Caco-2 (cell line): ENCODE measurements around the gene RPL34. TPM values are rescaled to one million over a fixed set of nuclear protein-coding genes. Genes with fewer than 3 reads are reported as not detected.

Source experiments
- BruUV-seq: library from RNA; stranded (reverse); fragments of 400-500 nt; replicated peaks from 2 replicates; lab custom pipeline; 2021; lab: Mats Ljungman, UMichigan
- CTCF ChIA-PET: fragments of 300-600 bp; sonication (Branson Sonifier 250); formaldehyde crosslinking; loops from one replicate; lab custom pipeline; 2022; ENCODE audit warnings: antibody characterized with exemption; lab: Charles Lee
- POLR2A ChIA-PET: fragments of 300-600 bp; sonication (Branson Sonifier 250); formaldehyde crosslinking; loops from one replicate; lab custom pipeline; 2022; ENCODE audit warnings: antibody characterized with exemption; lab: Charles Lee
- DNase-seq, 2 experiments: peaks; one replicate each; pipeline versions ENCODE4 v3.0.0 to v3.0.0-alpha.2; 2020 to 2022
- H3K27me3 ChIP-seq: replicated peaks from 2 replicates; pipeline ENCODE4 v1.6.0; 2011; ENCODE audit warnings: low read length; ENCODE audit not compliant: control insufficient read depth, insufficient read depth
- H3K36me3 ChIP-seq: 2 replicates; pipeline ENCODE4 v1.5.1; 2011; ENCODE audit warnings: low read length; ENCODE audit not compliant: control insufficient read depth, insufficient read depth
- H3K4me1 ChIP-seq: fragments of 250-450 bp; sonication (Bioruptor Pico); 2 replicates; pipeline ENCODE4 v1.5.1; 2020; ENCODE audit warnings: mild to moderate bottlenecking
- H3K4me3 ChIP-seq: 2 replicates; pipeline ENCODE4 v1.5.1; 2011; ENCODE audit warnings: low read depth, mild to moderate bottlenecking, control low read depth, low read length
- H3K9me3 ChIP-seq: fragments of 250-450 bp; sonication (Bioruptor Pico); 2 replicates; pipeline ENCODE4 v1.5.1; 2020; ENCODE audit warnings: mild to moderate bottlenecking, moderate library complexity
- H3K27ac Mint-ChIP-seq: one replicate; pipeline ENCODE4 v1.8.0; 2022; ENCODE audit warnings: mixed read lengths; ENCODE audit not compliant: unreplicated experiment
- H3K27me3 Mint-ChIP-seq: one replicate; pipeline ENCODE4 v1.8.0; 2022; ENCODE audit warnings: mixed read lengths; ENCODE audit not compliant: insufficient read depth, unreplicated experiment
- H3K36me3 Mint-ChIP-seq: one replicate; pipeline ENCODE4 v1.8.0; 2022; ENCODE audit warnings: mild to moderate bottlenecking, mixed read lengths; ENCODE audit not compliant: insufficient read depth, unreplicated experiment
- H3K4me1 Mint-ChIP-seq: one replicate; pipeline ENCODE4 v1.8.0; 2022; ENCODE audit warnings: low read depth, mixed read lengths; ENCODE audit not compliant: unreplicated experiment
- H3K4me3 Mint-ChIP-seq: one replicate; pipeline ENCODE4 v1.8.0; 2022; ENCODE audit warnings: mild to moderate bottlenecking, moderate library complexity, mixed read lengths; ENCODE audit not compliant: unreplicated experiment
- H3K9me3 Mint-ChIP-seq: one replicate; pipeline ENCODE4 v1.8.0; 2022; ENCODE audit warnings: mixed read lengths; ENCODE audit not compliant: unreplicated experiment
- CTCF ChIP-seq, 2 experiments: fragments of 200-600 bp in 1 of 2; IDR thresholded peaks; 1 replicate in 1 of 2; 2 replicates in 1 of 2; pipeline versions ENCODE4 v1.5.1 to v1.8.0; 2011 to 2022; ENCODE audit warnings: antibody characterized with exemption in 1 of 2, control low read depth in 1 of 2, inconsistent platforms in 1 of 2, low read depth in 1 of 2, low read length in 1 of 2, mild to moderate bottlenecking in 1 of 2, moderate library complexity in 1 of 2; ENCODE audit not compliant: insufficient read depth in 1 of 2, severe bottlenecking in 1 of 2, unreplicated experiment in 1 of 2
- intact Hi-C: fragments of 100-400 bp; cut with micrococcal nuclease; formaldehyde crosslinking; loops from one replicate; pipeline ENCODE4 v1.10.0; 2022; ENCODE audit not compliant: unreplicated experiment
- total RNA-seq: library from RNA; stranded (reverse); gene quantifications from 2 replicates; pipeline ENCODE4 v1.2.3, GENCODE V29; 2022

Gene RPL34
- total RNA-seq, 1 experiment from 2014 or later: 1,075 TPM

GRCh38 chr4:108650212-108651013 lies 30.0 kb downstream of the RPL34 start, which contains the start of gene OSTC:
TSS of gene OSTC (plus strand) at chr4:108650599. CDS start at chr4:108650656, 57 bp downstream.
- DNase-seq: peak; percentile 93 to 94
- H3K4me1 Mint-ChIP-seq: no peaks in the 10 kb centered on the region
- no peaks in the 10 kb centered on the region for H3K9me3 Mint-ChIP-seq
- peak within 1 kb of the TSS; percentile 96 for H3K27ac Mint-ChIP-seq
- no peaks in the 10 kb centered on the region for H3K27me3 Mint-ChIP-seq
- peaks cover 9% of the 10 kb centered on the region for H3K36me3 Mint-ChIP-seq
- H3K36me3 ChIP-seq: no peaks in the 10 kb centered on the region
- TF ChIP-seq CTCF (IDR thresholded peaks at IDR 0.05; ENCODE audit: insufficient read depth in 1 of 2, low read depth in 1 of 2, low read length in 1 of 2, severe bottlenecking in 1 of 2, unreplicated experiment in 1 of 2): peak in 1 of 2 experiments; percentile 15
- no peaks in the 10 kb centered on the region for H3K9me3 ChIP-seq
- intact Hi-C loops: loop anchor here (2.0 kb wide), 1 partner anchor 30 kb away; the partner anchor contains the start of gene RPL34
- H3K4me3 Mint-ChIP-seq: peak within 1 kb of the TSS; percentile 97
- H3K4me3 ChIP-seq: peak within 1 kb of the TSS; percentile 59
- BruUV-seq: TSS peak; percentile 81
- H3K27me3 ChIP-seq: no peaks in the 10 kb centered on the region
- POLR2A ChIA-PET: interaction anchor here (0.6 to 1.0 kb wide), 2 partner anchors 29 to 41 kb away, joined by 3 read pairs; no protein-coding TSS in a partner anchor
- CTCF ChIA-PET: interaction anchor here (1.2 kb wide), 1 partner anchor 632 kb away, joined by 4 read pairs; no protein-coding TSS in a partner anchor
- peaks cover 8% of the 10 kb centered on the region; the same call in 1 of the 2 replicates for H3K4me1 ChIP-seq

GRCh38 chr4:108651014-108651791 lies 30.8 kb downstream of the RPL34 start:
- Mint-ChIP-seq H3K36me3 (peaks cover 15% of the 10 kb centered on the region), H3K4me1 (no peaks in the 10 kb centered on the region), H3K27me3 (no peaks in the 10 kb centered on the region), H3K4me3 (peak overlapping the region; percentile 97), H3K9me3 (no peaks in the 10 kb centered on the region), H3K27ac (peak overlapping the region; percentile 96)
- ChIA-PET CTCF (interaction anchor here (1.2 kb wide), 1 partner anchor 632 kb away, joined by 4 read pairs; no protein-coding TSS in a partner anchor), POLR2A (interaction anchor here (1.0 kb wide), 1 partner anchor 30 kb away, joined by 3 read pairs; no protein-coding TSS in a partner anchor)
- BruUV-seq: no TSS peak
- peak in 1 of 2 experiments; percentile 6 for DNase-seq
- Histone ChIP-seq H3K36me3 (no peaks in the 10 kb centered on the region), H3K4me1 (peaks cover 8% of the 10 kb centered on the region; the same call in 1 of the 2 replicates), H3K4me3 (peak overlapping the region; percentile 59), H3K9me3 (no peaks in the 10 kb centered on the region), H3K27me3 (no peaks in the 10 kb centered on the region)
- intact Hi-C loops: loop anchor here (2.0 kb wide), 1 partner anchor 30 kb away; the partner anchor contains the start of gene RPL34
- TF ChIP-seq CTCF (IDR thresholded peaks at IDR 0.05; ENCODE audit: insufficient read depth in 1 of 2, low read depth in 1 of 2, low read length in 1 of 2, severe bottlenecking in 1 of 2, unreplicated experiment in 1 of 2): no peak

GRCh38 chr4:108662629-108663028 lies 42.3 kb downstream of the RPL34 start:
- Mint-ChIP-seq H3K9me3 (no peaks in the 10 kb centered on the region), H3K27me3 (no peaks in the 10 kb centered on the region), H3K4me3 (no peak overlapping the region), H3K4me1 (no peaks in the 10 kb centered on the region), H3K36me3 (peaks cover 38% of the 10 kb centered on the region), H3K27ac (no peak overlapping the region)
- no peak for DNase-seq
- no peaks in the 10 kb centered on the region for H3K27me3 ChIP-seq
- no peaks in the 10 kb centered on the region for H3K4me1 ChIP-seq
- no peak overlapping the region for H3K4me3 ChIP-seq
- no peaks in the 10 kb centered on the region for H3K9me3 ChIP-seq
- ChIA-PET POLR2A (no interaction called here), CTCF (no interaction called here)
- H3K36me3 ChIP-seq: 0 out of 2 replicates have a peak, but pooled peaks cover 1% of the 10 kb centered on the region
- TF ChIP-seq CTCF (IDR thresholded peaks at IDR 0.05; ENCODE audit: insufficient read depth in 1 of 2, low read depth in 1 of 2, low read length in 1 of 2, severe bottlenecking in 1 of 2, unreplicated experiment in 1 of 2): no peak
- intact Hi-C loops: no loop called here
- no TSS peak for BruUV-seq
